Tibial artery (tissue), 4 donors: ENCODE measurements around the gene ATG14.
A peak's percentile ranks its signal among the peaks of the same experiment; 100 is the strongest.

Experiments
- DNase-seq, 2 donors: peaks; one replicate each; pipeline ENCODE4 v3.0.0-alpha.2; 2019
- H3K27ac ChIP-seq, 2 donors: fragments of 200-600 bp; sonication (generic) in 1 of 2; 1 replicate in 1 of 2; 2 replicates in 1 of 2; pipeline ENCODE4 v1.5.1; 2018 to 2019; ENCODE audit warnings: mild to moderate bottlenecking in 1 of 2
- H3K27me3 ChIP-seq, 2 donors: fragments of 200-600 bp; sonication (generic) in 1 of 2; one replicate each; pipeline versions ENCODE4 v1.5.1 to v1.6.0; 2016 to 2019
- H3K36me3 ChIP-seq, 3 donors: fragments of 200-600 bp; sonication (generic) in 2 of 3; one replicate each; pipeline ENCODE4 v1.5.1; 2016 to 2019; ENCODE audit warnings: mild to moderate bottlenecking in 2 of 3
- H3K4me1 ChIP-seq, 4 donors: fragments of 200-600 bp; sonication (generic) in 2 of 4; 1 replicate in 3 of 4; 2 replicates in 1 of 4; pipeline ENCODE4 v1.5.1; 2016 to 2019
- H3K4me3 ChIP-seq, 2 donors: fragments of 200-600 bp; sonication (generic) in 1 of 2; 1 replicate in 1 of 2; 2 replicates in 1 of 2; pipeline ENCODE4 v1.5.1; 2018 to 2019; ENCODE audit warnings: mild to moderate bottlenecking in 2 of 2
- H3K9me3 ChIP-seq, 3 donors: fragments of 200-600 bp; sonication (generic) in 1 of 3; one replicate each; pipeline ENCODE4 v1.5.1; 2016 to 2019
- CTCF ChIP-seq, 2 experiments: fragments of 200-600 bp in 1 of 2; fragments of 450-650 bp in 1 of 2; IDR thresholded peaks; one replicate each; pipeline ENCODE4 v1.5.1; 2017 to 2019; ENCODE audit warnings: antibody characterized with exemption in 2 of 2, mild to moderate bottlenecking in 1 of 2, moderate library complexity in 1 of 2
- intact Hi-C: fragments of 100-400 bp; cut with DNase I; formaldehyde crosslinking; loops from one replicate; pipeline ENCODE4 v1.15.0; 2023; ENCODE audit warnings: low total_unique reads

ATG14 gene

GRCh38 chr14:55399183-55399582, 12.4 kb downstream of the ATG14 start:
- intact Hi-C loops = no loop called here
- Histone ChIP-seq H3K36me3 (peaks cover 11 to 17% (median 15%) of the 10 kb centered on the region in 3 donors), H3K9me3 (no peaks in the 10 kb centered on the region), H3K27ac (peak overlapping the region; percentile 66 to 74), H3K4me3 (no peak overlapping the region), H3K4me1 (peaks cover 0 to 53% (median 12%) of the 10 kb centered on the region in 4 donors), H3K27me3 (no peaks in the 10 kb centered on the region)
- no peak for DNase-seq
- TF ChIP-seq CTCF (IDR thresholded peaks at IDR 0.05) = no peak

GRCh38 chr14:55398679-55399078, 13.0 kb downstream of the ATG14 start:
- Histone ChIP-seq H3K27ac (peak overlapping the region; percentile 66 to 74), H3K4me1 (peaks cover 0 to 50% (median 12%) of the 10 kb centered on the region in 4 donors)
- intact Hi-C loops = no loop called here

GRCh38 chr14:55389330-55389729, 22.3 kb downstream of the ATG14 start:
- no peak overlapping the region for H3K27ac ChIP-seq
- no peaks in the 10 kb centered on the region for H3K27me3 ChIP-seq
- peaks cover 22 to 70% (median 35%) of the 10 kb centered on the region in 3 donors for H3K36me3 ChIP-seq
- no peak for DNase-seq
- TF ChIP-seq CTCF (IDR thresholded peaks at IDR 0.05) = no peak
- H3K4me1 ChIP-seq = peaks cover 0 to 11% (median 0%) of the 10 kb centered on the region in 4 donors
- intact Hi-C loops = no loop called here
- no peaks in the 10 kb centered on the region for H3K9me3 ChIP-seq
- H3K4me3 ChIP-seq = no peak overlapping the region

More at GRCh38 chr14:55398679-55399078, 13.0 kb downstream of the ATG14 start:
- Histone ChIP-seq H3K9me3 (no peaks in the 10 kb centered on the region), H3K4me3 (no peak overlapping the region), H3K27me3 (no peaks in the 10 kb centered on the region), H3K36me3 (peaks cover 13 to 20% (median 15%) of the 10 kb centered on the region in 3 donors)
- DNase-seq = peak; percentile 68 to 72
- TF ChIP-seq CTCF (IDR thresholded peaks at IDR 0.05) = no peak

- Histone ChIP-seq H3K4me1 (peaks cover 0 to 23% (median 0%) of the 10 kb centered on the region in 4 donors), H3K4me3 (no peak overlapping the region), H3K36me3 (peaks cover 22 to 67% (median 31%) of the 10 kb centered on the region in 3 donors), H3K9me3 (no peaks in the 10 kb centered on the region), H3K27ac (no peak overlapping the region), H3K27me3 (no peaks in the 10 kb centered on the region)
- DNase-seq = no peak
- TF ChIP-seq CTCF (IDR thresholded peaks at IDR 0.05) = no peak
- intact Hi-C loops = no loop called here
Measured at GRCh38 chr14:55388160-55388559, 23.5 kb downstream of the ATG14 start.

- no peak overlapping the region for H3K27ac ChIP-seq
- H3K4me1 ChIP-seq = peaks cover 0 to 33% (median 3%) of the 10 kb centered on the region in 4 donors
- H3K36me3 ChIP-seq = peaks cover 22 to 71% (median 32%) of the 10 kb centered on the region in 3 donors
- H3K27me3 ChIP-seq = no peaks in the 10 kb centered on the region
- intact Hi-C loops = no loop called here
- no peak for TF ChIP-seq CTCF (IDR thresholded peaks at IDR 0.05)
- H3K9me3 ChIP-seq = no peaks in the 10 kb centered on the region
- DNase-seq = no peak
- no peak overlapping the region for H3K4me3 ChIP-seq
Measured at GRCh38 chr14:55387121-55387520, 24.5 kb downstream of the ATG14 start.
